ENCODE measurements around the gene C19orf18. TPM values are rescaled to one million over a fixed set of nuclear protein-coding genes. Genes with fewer than 3 reads are reported as not detected.

Gene C19orf18
- total and polyA plus RNA-seq, 2 of the 4 experiments (the other 2 are of a cell fraction) = 0.15 TPM; not detected in 1

DNA sequence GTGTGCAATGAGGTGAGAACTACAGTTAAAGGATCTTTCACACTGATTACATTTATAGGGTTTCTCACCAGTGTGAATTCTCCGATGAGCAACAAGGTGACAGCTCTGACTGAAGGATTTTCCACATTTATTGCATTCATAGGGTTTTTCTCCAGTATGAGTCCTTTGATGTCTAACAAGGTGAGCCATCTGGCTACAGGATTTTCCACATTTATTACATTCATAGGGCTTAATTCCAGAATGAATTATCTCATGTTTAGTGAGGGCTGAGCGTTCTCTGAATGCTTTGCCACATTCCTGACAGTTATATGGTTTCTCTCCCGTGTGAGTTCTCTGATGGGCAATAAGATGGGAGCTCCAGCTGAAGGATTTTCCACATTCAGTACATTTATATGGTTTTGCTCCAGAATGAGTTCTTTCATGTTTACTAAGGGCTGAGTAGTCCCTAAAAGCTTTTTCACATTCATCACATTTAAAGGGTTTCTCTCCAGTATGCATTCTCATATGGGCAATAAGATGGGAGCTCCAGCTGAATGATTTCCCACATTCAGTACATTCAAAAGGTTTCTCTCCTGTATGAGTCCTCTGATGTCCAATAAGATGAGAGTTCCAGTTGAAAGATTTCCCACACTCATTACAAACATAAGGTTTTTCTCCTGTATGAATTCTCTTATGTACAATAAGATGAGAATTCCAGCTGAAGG lies 4.4 kb upstream of the C19orf18 start:
- Histone ChIP-seq H3K23ac (ENCODE audit: low read depth, low read length) (no peak overlapping the region), H2AK5ac (ENCODE audit: low read depth, low read length) (no peak overlapping the region), H3K27ac (ENCODE audit: insufficient read depth, low read length) (no peak overlapping the region), H3K4me2 (ENCODE audit: low read depth, low read length) (no peak overlapping the region), H4K20me1 (ENCODE audit: insufficient read depth, low read length) (no peaks in the 10 kb centered on the region), H2BK5ac (ENCODE audit: low read depth, low read length, poor library complexity, severe bottlenecking) (no peak overlapping the region), H4K5ac (ENCODE audit: low read depth, low read length) (no peak overlapping the region), H3K4me3 (ENCODE audit: insufficient read depth, low read depth, low read length) (no peak overlapping the region), H3K9me3 (ENCODE audit: control insufficient read depth, insufficient read depth, low read length) (peaks cover 94% of the 10 kb centered on the region), H4K8ac (ENCODE audit: low read depth in 2 of 2, low read length in 2 of 2) (no peak overlapping the region), H2BK20ac (ENCODE audit: low read depth, low read length) (no peak overlapping the region), H3K27me3 (ENCODE audit: control insufficient read depth, insufficient read depth, low read length) (no peaks in the 10 kb centered on the region), H3K9ac (ENCODE audit: low read depth, low read length) (no peak overlapping the region), H3K56ac (ENCODE audit: extremely low read depth, insufficient read depth, low read length) (no peak overlapping the region), H4K91ac (ENCODE audit: insufficient read depth, low read depth, low read length) (no peak overlapping the region), H2BK120ac (ENCODE audit: low read depth, low read length) (no peak overlapping the region), H3K18ac (ENCODE audit: low read depth, low read length) (no peak overlapping the region), H3K14ac (replicated peaks; ENCODE audit: low read depth, low read length) (no peak overlapping the region), H3K4me1 (ENCODE audit: control insufficient read depth, insufficient read depth, low read length) (no peaks in the 10 kb centered on the region), H3K36me3 (ENCODE audit: control insufficient read depth, insufficient read depth, low read length) (peaks cover 51% of the 10 kb centered on the region), H3K79me1 (ENCODE audit: low read depth in 1 of 2, low read length in 2 of 2) (no peaks in the 10 kb centered on the region), H3K9me1 (ENCODE audit: insufficient read depth, low read length) (no peaks in the 10 kb centered on the region), H3K4ac (ENCODE audit: low read depth, low read length) (no peak overlapping the region), H2AK9ac (replicated peaks; ENCODE audit: low read depth, low read length, poor library complexity) (no peak overlapping the region), H2BK15ac (ENCODE audit: low read depth, low read length) (no peak overlapping the region), H2AFZ (replicated peaks; ENCODE audit: low read length, poor library complexity) (no peak overlapping the region)
- dilution Hi-C loops (cut with HindIII; ENCODE audit: low sequenced_read_pairs, unreplicated experiment) = no loop called here
- ChIA-PET CTCF (no interaction called here), POLR2A (ENCODE audit: unreplicated experiment) (no interaction called here)
- in situ Hi-C loops (cut with MboI; ENCODE audit: low sequenced_read_pairs) = no loop called here
- DNase-seq (no peak), ATAC-seq (ENCODE audit: low read depth) (no peak)
- no TSS peak for BruUV-seq (replicated peaks)
- WGBS, 2 experiments (ENCODE audit: extremely low coverage in 2 of 2, insufficient read length in 1 of 2) = no CpG with 5 or more reads among the region's 3 CpGs
- TF ChIP-seq MXI1 (IDR thresholded peaks at IDR 0.05; ENCODE audit: borderline replicate concordance, low read depth, low read length) (no peak), CHD1 (IDR thresholded peaks at IDR 0.05; ENCODE audit: low read depth, low read length) (no peak), RAD21 (IDR thresholded peaks at IDR 0.05; ENCODE audit: low read length) (no peak), RFX5 (IDR thresholded peaks at IDR 0.05; ENCODE audit: low read depth, low read length) (no peak), RCOR1 (IDR thresholded peaks at IDR 0.05; ENCODE audit: insufficient replicate concordance, low read length) (no peak), CEBPB (IDR thresholded peaks at IDR 0.05; ENCODE audit: low read depth, low read length) (no peak)
- intact Hi-C loops (cut with micrococcal nuclease) = no loop called here

Data from IMR-90 (cell line).